Right lobe of liver (tissue), 4 donors: ENCODE results near the gene CLEC3A.

Experiments used
- POLR2A ChIP-seq: fragments of 450-650 bp; IDR thresholded peaks from one replicate; pipeline ENCODE4 v1.6.1; 2017; ENCODE audit warnings: antibody characterized with exemption, mild to moderate bottlenecking
- TF ChIP-seq, protein P1 (sequence below), 4 donors: fragments of 200-600 bp in 3 of 4; fragments of 450-650 bp in 1 of 4; IDR thresholded peaks; one replicate each; pipeline versions ENCODE4 v1.5.1 to v1.8.0; 2016 to 2022; ENCODE audit warnings: antibody characterized with exemption in 4 of 4, mild to moderate bottlenecking in 2 of 4
- donor health status: DM: no; HTN: no; CAD: no.
- donor health status: DM: no; HTN: no; CAD: no.
- donor health status: DM: no; HTN: yes; CAD: no.

DNA sequence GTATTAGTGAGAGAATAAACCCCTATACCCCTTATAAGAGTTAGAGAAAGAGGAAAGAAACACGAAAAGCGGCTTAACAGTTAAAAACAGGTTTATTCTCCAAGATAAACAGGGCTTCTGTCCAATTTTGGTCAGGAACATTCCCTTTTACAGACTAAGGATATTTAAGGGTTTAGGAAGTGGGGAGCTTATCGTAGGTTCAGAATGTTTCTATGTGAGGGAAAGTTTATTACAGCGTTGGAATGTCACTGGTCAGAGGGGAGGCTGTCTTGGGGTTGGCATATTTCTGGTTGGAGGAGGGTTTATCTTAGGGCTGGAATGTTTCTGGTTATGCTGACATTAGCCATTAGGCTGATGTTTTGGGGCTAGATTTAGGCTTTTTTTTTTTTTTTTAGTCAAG is 43.0 kb downstream of the CLEC3A start:
- TF ChIP-seq, protein P1, sequence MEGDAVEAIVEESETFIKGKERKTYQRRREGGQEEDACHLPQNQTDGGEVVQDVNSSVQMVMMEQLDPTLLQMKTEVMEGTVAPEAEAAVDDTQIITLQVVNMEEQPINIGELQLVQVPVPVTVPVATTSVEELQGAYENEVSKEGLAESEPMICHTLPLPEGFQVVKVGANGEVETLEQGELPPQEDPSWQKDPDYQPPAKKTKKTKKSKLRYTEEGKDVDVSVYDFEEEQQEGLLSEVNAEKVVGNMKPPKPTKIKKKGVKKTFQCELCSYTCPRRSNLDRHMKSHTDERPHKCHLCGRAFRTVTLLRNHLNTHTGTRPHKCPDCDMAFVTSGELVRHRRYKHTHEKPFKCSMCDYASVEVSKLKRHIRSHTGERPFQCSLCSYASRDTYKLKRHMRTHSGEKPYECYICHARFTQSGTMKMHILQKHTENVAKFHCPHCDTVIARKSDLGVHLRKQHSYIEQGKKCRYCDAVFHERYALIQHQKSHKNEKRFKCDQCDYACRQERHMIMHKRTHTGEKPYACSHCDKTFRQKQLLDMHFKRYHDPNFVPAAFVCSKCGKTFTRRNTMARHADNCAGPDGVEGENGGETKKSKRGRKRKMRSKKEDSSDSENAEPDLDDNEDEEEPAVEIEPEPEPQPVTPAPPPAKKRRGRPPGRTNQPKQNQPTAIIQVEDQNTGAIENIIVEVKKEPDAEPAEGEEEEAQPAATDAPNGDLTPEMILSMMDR (IDR thresholded peaks at IDR 0.05), result no peak
- no peak for TF ChIP-seq POLR2A
